ENCODE results near the gene ONECUT2.
A peak's percentile ranks its signal among the peaks of the same experiment; 100 is the strongest.
"Not testable (repeated sequence)": the region's sequence is repeated elsewhere in the genome, so short reads cannot be mapped to it uniquely, and the experiment has no call there.

Gene ONECUT2
- total RNA-seq, result 0 to 0.14 reads per million in 2 donors

DNA sequence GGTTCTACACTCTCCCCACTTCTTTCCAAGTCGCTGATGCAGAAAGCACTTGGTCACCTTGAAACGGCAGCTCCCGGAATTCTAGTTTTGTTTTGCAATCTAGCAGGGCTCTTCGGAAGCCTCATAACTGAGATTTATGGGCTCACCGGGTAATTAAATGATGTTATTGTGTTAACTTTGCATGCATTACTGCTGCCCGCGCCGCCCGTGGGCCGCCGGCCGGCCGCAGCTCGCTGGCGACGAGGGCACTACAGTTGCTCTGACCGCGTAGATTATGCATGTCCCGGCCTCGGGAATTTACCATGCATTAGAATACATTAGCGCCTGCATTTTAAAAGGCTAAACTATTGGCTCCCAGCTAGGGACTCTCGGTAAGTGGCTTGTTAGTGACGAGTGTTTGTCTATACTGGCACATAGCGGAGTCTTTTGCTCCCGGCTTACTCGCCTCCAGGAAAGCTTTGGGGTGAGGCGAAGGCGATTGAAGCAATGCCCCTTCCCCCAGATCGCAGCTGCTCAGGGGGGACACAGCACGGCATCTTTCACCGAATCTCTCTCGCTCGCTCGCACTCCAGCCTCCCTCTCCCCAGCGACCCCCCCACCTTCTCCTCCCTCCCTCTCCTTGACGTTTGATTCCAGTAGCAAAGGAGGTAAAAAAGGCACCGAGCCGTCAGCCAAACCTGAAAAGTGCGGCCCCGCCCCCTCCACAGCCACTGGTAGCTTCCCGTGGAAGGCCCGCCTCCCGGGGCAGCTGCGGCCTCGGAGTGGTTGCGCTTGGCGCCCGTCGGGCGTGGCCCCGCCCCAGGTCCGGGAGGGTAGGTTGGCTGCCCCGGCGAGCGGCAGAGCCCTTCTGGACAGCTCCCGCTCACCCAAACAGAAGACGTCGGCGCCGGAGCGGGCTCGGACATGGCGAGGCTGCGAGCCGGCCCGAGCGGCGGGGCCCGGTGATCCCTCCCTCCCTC, at the start of gene ONECUT2:
Gene ONECUT2, plus strand, starts transcription at position 839 of the 959 bp plus-strand sequence. CDS start 343 bp downstream, outside the sequence.
- DNase-seq, result peak; percentile 16

DNA sequence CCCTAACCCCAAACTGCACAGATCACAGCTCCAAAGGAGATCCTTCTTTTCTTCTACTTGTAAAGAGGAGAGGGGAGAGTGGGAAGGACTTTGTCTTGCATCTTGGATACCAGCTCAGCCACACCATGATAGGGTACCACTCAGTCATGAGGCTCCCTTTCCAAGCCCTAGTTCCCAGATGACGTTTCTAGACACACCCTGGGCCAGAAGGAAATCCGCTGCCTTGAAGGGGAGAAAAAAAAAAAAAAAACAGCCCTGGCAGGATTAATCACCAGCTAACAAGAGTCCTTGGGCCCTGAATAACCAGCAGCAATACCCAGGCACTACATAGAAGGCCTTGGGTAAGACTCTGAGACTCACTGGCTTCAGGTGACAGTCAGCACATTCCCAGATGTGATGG, 45.9 kb upstream of the ONECUT2 start:
- no peak for DNase-seq

DNA sequence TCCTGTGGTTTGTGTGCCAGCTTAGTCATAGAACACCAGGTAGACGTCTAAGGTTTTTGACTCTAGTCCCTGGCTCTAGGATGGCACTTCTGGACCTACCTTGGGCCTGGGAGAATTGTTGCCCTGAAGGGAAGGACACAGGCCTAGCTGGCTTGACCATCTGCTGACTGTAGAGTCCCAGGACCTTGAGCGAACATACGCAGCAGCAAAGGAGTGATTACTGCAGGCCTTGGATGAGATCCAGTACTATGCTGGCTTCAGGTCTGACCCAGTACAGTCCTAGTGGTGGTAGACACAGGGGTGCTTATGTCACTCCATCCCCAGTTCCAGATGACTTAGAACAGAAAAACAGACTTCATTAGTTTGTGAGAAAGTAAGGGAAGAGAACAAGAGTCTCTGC, 45.1 kb upstream of the ONECUT2 start:
- DNase-seq, result no peak

DNA sequence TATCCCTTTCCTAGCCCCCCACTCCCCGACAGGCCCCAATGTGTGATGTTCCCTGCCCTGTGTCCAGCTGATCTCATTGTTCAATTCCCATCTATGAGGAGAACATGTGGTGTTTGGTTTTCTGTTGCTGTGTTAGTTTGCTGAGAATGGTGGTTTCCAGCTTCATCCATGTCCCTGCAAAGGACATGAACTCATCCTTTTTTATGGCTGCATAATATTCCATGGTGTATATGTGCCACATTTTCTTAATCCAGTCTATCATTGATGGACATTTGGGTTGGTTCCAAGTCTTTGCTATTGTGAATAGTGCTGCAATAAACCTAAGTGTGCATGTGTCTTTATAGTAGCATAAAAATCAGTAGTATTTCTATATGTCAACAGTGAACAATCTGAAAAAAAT, 40.4 kb upstream of the ONECUT2 start:
- not testable (repeated sequence) for DNase-seq

DNA sequence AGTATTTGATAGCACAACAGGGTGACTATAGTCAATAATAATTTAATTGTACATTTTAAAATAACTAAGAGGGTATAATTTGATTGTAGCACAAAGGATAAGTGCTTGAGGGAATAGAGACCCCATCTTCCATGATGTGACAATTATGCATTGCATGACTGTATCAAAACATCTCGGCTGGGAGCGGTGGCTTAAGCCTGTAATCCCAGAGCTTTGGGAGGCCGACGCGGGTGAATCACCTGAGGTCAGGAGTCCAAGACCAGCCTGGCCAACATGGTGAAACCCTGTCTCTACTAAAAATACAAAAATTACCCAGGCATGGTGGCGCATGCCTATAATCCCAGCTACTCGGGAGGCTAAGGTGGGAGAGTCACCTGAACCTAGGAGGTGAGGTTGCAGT, 38.3 kb upstream of the ONECUT2 start:
- not testable (repeated sequence) for DNase-seq

DNA sequence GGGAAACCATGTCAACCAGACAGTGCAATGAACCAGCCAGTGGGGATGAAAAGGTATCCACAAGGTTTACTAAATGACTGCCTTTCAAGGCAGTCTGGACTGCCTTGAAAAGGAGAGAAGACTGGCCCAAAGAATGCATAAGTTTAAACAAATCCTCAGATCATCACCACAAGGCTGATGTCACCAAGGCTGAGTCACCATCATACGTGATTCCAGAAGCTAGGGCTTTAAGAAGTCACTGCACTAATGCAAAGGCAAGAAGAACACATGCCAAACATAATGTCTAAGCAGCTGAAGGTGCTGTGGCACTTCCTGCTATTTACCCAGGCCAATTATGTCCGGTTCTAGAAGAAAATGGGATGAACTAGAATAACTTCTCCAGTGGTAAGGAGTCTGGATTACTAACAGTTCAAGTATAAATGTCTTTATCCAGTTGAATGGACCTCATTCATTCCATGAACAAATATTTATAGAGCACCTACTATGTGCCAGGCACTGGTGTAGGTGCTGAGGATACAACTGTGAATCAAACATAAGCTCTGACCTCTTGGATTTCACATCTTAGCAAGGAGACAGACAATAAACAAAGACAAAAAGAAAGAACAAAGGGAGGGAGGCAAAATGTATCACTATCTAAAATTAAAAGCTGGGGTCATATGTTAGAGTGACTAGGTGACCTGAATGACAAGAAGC, 37.6 kb upstream of the ONECUT2 start:
- DNase-seq, result no peak

DNA sequence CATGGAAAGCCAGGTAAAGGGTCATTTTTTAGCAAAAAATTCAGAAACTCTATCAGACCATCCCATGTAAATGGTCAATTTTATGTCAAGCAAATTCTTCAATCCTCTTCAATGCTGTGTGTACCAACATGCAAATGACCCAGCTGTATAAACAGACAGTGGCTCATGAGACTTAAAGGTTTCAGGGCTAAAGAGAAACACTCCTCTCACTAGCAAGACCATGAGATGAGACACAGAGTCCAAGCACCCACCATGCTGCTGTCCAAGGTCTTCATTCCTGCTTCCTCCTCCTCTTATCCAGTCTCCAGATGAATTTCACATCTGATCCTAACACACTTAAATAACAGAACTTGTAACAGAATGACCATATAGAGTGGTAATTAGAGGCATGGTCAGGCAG, 30.8 kb upstream of the ONECUT2 start:
- no peak for DNase-seq

DNA sequence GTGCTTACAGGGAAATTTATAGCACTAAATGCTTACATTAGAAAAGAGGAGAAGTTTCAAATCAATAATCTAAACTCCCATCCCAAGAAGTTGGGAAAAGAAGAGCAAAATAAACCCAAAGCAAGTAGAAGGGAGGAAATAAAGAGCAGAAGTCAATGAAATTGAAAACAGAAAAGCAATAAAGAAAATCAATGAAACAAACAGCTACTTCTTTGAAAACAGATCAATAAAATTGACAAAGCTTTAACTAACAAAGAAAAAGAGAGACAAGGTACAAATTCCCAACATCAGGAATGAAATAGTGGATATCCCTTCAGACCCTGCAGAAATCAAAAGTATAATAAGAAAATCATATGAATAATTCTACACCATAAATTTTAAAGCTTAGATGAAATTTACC, 25.5 kb upstream of the ONECUT2 start:
- DNase-seq, result no peak

DNA sequence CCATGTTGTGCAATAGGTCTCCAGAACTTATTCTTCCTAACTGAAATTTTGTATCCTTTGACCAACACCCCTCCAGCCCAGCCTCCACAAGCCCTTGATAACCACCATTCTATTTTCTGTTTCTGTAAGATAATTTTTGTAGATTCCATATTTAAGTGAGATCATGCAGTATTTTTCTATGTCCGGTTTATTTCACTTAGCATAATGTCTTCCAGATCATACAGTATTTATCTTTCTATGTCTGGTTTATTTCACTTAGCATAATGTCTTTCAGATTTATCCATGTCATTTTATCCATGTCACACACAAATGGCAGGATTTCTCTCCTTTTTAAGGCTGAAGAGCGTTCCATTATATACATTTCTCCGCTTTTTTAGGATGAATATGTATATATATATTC, 24.4 kb upstream of the ONECUT2 start:
- no peak for DNase-seq

DNA sequence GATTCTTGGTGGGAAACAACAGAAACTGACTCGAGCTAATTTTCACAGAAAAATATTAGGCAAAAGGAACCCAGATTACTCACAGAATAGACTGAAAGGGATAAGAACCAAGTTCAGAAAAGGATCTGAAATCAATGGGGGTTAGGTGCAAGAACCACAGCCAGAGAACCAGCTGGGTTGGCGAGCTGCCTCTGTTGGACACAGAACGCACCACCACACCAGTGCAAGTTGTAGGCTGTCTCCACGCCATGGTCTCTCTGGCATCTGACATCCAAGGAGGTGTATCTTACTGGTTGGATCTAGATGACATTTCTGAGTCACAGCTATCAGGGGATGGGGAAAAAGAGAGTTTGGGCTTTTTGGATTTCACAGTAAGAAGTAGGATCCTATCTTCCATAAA, 18.6 kb upstream of the ONECUT2 start:
- DNase-seq, result no peak

DNA sequence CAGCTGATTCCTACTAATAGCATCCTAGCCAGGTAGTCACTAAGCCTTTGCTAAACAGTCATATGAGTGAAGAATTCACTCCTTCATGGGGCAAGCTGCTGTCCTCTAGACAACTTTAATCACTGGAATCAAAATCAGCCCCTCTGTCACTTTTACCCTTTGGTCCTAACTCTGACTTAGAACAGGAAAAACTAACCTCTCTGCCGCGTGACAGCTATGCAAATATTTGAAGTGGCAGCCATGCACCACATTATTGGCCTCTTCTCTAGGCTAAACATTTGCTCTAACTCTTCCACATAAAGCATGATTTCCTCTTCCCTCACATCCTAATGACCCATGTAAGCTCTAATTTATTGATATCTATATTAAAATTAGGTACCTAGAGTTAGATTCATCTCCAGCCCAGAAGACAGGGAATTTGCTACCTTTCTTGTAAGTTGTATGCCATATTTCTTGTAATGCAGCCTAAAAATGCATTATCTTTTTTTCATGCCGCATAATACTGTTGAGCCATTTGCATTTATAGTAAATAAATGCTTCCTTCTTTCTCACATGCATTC, 12.8 kb upstream of the ONECUT2 start:
- no peak for DNase-seq

DNA sequence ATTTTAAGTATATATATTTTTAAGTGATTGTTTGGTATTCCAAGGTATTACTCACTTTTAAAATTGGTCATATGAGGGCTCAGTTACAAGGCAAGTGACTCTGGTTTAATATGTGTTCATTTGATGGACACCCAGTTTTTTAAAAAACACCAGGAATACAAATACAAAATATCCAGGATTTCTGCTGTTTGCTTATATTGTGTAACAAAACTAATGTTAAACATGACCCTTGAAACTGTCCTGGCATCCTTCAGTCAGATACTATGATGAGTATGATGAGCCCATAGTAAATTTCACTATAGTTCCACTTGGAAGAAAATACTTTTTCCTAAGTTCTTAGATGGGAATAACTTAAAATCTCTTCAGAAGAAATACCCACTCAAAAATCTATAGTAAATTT, 11.4 kb upstream of the ONECUT2 start:
- DNase-seq, result no peak

DNA sequence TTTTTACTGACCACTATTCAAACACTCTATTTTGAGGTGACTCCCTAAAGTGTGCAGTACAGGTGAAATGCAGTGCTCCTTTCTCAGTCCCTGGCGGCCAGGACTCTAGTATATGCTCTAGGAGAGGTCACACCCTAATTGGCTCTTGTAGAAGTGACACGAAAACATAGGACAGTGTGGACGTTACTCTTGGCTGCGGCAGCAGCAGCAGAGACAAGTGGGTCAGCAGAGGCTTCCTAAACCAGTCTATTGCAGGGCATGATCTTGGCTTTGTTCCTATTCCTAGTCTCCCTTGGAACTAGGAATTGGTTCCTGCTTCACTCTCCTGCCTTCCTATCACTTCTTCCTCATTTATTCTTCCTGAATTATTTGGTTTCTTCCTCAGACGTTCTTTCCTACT, 10.1 kb upstream of the ONECUT2 start:
- DNase-seq, result no peak

DNA sequence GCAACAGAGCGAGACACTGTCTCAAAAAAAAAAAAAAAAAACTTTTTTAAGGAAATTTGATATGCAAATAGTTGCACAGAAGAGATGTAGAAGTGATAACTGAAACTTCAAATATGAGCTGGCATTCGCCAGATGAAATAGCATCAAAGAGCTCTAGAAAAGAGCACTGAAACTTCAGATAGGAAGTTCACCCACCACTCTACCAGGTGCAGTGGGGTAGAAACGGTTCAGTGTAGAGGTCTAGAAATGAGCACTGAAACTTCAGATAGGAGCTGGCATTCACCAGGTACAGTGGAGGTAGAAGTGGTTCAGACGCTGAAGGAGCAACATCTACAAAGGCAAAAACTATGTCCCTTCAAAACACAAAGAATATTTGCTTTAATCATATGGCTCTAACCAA, 9.0 kb upstream of the ONECUT2 start:
- DNase-seq, result no peak

DNA sequence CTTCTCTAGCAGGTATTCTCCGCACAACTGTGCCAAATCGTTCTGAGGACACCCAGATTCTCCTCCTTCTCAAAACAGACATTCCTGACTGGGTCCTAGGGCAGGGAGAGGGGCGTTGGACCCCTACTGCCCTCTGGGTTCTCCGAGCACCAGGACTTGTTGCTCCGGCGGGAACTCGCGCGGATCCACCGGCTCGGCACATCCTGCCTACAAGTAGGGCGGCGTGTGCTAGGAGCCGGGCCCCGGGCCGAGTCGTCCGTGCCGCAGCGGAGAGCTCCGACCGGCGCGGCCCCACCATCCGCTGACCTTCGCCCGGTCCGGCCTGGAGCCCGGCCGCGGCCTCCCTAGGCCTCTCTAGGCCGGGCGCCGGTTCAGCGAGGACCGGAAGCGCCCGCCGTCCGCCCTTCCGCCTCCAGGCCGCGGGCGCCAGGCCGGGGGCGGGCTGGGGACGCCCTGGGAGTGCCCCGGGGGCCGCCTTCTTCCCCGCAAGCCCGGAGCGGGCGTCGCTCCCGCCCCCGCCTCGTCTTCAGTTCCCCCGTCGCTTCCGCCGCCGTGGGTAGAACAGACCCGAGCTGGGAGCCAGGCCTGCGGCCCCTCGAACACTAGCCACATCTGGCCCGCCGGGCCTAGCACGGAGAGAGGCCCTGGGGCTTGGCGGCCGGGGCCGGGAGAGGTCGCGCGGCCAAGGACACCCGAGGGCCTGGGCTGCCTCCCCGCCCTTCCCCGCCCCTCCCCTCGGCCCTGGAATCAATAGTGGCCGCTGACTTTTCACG, 7.6 kb upstream of the ONECUT2 start:
- no peak for DNase-seq

DNA sequence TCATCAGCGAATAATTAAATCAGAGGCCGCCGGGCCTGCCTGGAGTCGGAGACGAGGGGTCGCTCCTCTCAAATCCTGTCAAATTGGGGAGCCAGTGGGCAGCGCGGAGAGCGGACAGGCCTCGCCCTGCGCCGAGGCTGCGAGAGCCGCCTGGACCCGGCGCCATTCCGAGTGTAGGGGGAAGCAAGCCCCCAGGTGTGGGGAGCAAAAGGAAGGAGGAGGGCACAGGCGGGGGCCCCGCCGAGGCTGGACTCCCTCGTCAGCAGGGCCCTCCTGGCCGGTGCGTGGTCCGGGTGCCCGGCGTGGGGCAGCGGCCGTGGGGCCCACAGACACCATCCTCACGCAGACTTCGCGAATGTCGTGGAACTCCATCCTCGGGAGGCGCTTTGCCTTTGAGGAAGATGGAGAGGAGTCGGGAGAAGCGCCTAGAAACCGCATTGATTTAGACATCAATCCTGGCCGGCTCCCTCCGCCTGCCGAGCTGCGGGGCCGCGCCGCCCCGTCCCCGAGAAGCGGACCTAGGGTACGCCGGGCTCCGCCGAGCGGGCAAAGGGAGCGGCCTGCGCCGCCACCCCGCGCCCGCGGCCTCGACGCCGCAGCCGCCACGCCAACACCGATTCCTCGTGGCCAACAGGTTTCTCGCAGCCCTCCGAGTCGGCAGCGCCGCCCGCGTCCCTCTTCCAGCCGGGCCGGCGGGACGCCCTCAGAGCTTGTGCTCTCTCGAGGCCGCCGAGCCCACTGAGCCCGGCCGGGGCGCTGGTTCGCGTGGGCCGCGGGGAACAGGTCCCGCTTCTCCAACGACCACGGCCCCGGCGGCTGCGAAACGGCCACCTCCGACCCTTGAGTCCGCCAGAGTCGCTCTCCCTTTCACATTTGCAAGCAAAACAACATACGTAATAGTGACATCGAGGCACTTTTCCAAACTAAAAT, 6.7 kb upstream of the ONECUT2 start:
- no peak for DNase-seq

DNA sequence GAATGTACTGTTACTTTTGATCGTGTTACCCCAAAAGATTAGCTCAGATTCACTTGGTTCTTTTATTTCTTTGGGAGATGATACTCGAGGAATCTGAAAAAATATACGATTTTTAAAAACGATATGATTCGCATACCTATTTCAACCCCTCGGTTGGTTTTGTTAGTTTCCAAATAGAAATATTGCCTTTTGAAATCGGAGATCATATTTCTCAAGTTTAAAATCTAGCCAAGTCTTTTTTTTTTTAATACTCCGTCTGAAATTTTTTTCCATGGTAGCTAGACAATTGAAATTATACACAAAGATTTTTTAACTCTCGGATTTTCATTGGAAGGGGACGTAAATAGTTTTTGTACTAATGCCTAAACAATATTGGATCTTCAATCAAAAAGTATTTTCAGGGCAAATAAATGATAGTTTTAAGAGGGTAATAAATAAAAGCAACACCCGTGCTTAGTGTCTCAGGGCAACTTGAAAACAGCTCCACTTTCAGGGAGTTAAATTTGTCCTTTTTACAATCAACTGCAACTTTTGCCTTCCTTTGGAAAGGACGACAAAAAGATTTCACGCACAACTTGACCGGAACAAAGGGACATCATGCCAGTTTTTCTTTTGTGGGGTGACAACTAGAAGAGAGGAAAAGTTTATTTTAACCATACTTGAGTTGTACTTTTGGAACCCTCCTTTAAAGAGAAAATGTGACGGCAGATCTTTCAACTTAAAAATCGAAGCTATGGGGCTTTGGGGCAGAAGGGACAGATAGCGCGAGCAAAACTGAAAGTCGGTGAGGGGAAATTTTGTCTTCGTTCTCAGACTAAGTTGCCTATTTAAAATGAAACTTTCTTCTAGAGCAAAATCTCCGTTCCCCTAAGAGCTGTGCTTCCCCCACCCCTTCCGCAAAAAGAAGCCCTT, 5.8 kb upstream of the ONECUT2 start:
- DNase-seq, result no peak

DNA sequence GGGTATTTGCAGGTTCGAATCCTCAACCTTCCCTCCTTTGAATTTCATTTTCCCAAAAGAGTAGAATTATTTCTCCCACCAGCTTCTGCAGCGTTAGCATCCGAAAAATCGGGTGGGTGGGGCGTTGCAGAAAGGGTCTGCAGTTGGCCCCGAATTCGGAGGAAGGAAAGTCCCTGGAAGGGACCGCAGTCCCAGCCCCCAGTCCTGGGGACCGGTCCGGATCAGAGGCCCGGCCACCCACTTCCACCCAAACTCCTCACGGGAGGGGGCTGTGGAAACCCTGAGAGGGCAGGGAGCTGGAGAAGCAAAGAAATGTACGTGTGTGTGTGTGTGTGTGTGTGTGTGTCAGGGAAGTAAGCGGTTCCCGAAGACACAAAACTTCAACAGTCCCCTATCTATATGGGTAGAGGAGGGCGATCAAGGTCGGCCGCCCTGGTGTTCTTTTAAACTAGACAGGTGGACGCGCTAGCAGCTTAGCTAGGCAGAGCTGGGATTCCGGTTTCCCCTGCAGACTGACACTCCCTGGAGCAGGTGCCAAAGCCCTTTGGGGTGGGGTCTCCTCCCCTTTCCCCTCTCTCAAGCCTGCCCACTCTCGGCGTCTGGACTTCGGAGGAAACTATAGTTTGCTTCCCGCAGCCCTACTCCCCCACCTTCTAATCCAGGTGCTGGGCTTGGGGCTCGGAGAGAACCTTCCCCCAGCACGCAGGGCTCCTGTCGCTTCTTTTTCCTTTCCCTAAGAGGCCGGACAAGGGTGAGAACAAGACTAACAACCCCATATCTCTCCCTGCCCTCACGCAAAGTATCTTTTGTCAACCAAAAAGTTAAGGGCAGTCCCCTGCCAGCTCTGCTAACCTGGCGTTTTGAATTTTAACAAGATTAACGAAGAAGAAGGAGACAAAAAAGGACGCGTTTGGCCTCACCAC, 4.8 kb upstream of the ONECUT2 start:
- no peak for DNase-seq

DNA sequence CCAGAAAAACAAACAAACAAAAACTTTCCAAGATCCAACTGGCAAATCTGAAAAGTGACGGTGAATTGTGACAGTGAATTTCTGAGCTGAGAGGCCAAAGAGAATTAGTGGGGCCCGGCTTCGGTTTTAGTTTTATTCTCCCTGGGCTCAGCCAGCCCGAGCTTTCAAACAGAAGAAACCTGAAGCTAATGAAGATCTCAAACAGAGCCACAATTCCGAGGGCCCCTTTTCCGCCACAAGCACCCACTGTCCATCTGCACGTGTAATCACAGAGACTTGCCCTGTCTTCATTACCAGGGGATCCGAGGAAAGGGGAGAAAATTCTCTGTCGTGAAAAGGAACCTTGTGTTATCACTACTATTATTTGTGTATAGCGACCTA, 4.2 kb upstream of the ONECUT2 start:
- DNase-seq, result no peak

Data from T-helper 9 cell (primary cell).